SK-N-SH (cell line): ENCODE data around the gene IGF2R. TPM values are rescaled to one million over a fixed set of nuclear protein-coding genes. Genes with fewer than 3 reads are reported as not detected.
"Not testable (repeated sequence)": the region's sequence is repeated elsewhere in the genome, so short reads cannot be mapped to it uniquely, and the experiment has no call there.

Experiments used
- CTCF ChIA-PET: fragments of 300-600, 350-600 bp; formaldehyde crosslinking; extraction: SDS; loops from one replicate; lab custom pipeline; 2021; lab: Yijun Ruan, JAX
- POLR2A ChIA-PET: fragments of 350-600 bp; sonication (Branson Sonifier 250); formaldehyde crosslinking; extraction: SDS; loops from one replicate; lab custom pipeline; 2020; ENCODE audit warnings: antibody characterized with exemption, inconsistent platforms; lab: Yijun Ruan, JAX
- DNase-seq: peaks from one replicate; pipeline ENCODE4 v3.0.0; 2012
- H2AFZ ChIP-seq: fragments of 200-600 bp; sonication (generic); 2 replicates; pipeline ENCODE4 v1.8.1; 2016; ENCODE audit warnings: antibody characterized with exemption, mild to moderate bottlenecking, low read depth
- H3F3A ChIP-seq: fragments of 200-600 bp; sonication (generic); replicated peaks from 2 replicates; pipeline ENCODE3; 2016; ENCODE audit warnings: antibody characterized with exemption, mild to moderate bottlenecking; ENCODE audit not compliant: insufficient read depth
- H3K27ac ChIP-seq, 2 experiments: fragments of 200-500 bp in 1 of 2; fragments of 200-600 bp in 1 of 2; sonication (Bioruptor generic) in 1 of 2; sonication (generic), shearing (Covaris generic) in 1 of 2; 2 replicates each; pipeline versions ENCODE4 v1.5.1 to v1.6.1; 2014 to 2016; ENCODE audit warnings: low read depth in 2 of 2, inconsistent platforms in 1 of 2, low read length in 1 of 2, mild to moderate bottlenecking in 1 of 2, mixed read lengths in 1 of 2
- H3K27me3 ChIP-seq: fragments of 200-600 bp; sonication (generic), shearing (Covaris generic); 2 replicates; pipeline ENCODE4 v1.6.1; 2016; ENCODE audit warnings: mixed run types; ENCODE audit not compliant: insufficient read depth
- H3K36me3 ChIP-seq, 2 experiments: fragments of 200-500 bp in 1 of 2; fragments of 200-600 bp in 1 of 2; sonication (Bioruptor generic) in 1 of 2; sonication (generic) in 1 of 2; replicated peaks in 1 of 2; 2 replicates each; pipeline versions ENCODE3 to v1.5.1; 2014 to 2016; ENCODE audit warnings: low read length in 1 of 2, mild to moderate bottlenecking in 1 of 2; ENCODE audit not compliant: insufficient read depth in 2 of 2, control insufficient read depth in 1 of 2
- H3K4me1 ChIP-seq, 2 experiments: fragments of 200-500 bp in 1 of 2; fragments of 200-600 bp in 1 of 2; sonication (Bioruptor generic) in 1 of 2; sonication (generic), shearing (Covaris generic) in 1 of 2; 2 replicates each; pipeline versions ENCODE4 v1.5.1 to v1.6.1; 2014 to 2016; ENCODE audit warnings: low read depth in 1 of 2, low read length in 1 of 2, mixed run types in 1 of 2; ENCODE audit not compliant: insufficient read depth in 2 of 2, control insufficient read depth in 1 of 2
- H3K4me2 ChIP-seq: fragments of 200-600 bp; sonication (generic), shearing (Covaris generic); 2 replicates; pipeline ENCODE4 v1.6.1; 2017; ENCODE audit warnings: mixed run types
- H3K4me3 ChIP-seq, 2 experiments: fragments of 200-500 bp in 1 of 2; fragments of 200-600 bp in 1 of 2; sonication (Bioruptor generic) in 1 of 2; sonication (generic), shearing (Covaris generic) in 1 of 2; 2 replicates each; pipeline versions ENCODE4 v1.5.1 to v1.8.1; 2014 to 2016; ENCODE audit warnings: low read depth in 2 of 2, inconsistent platforms in 1 of 2, low read length in 1 of 2, mild to moderate bottlenecking in 1 of 2, mixed read lengths in 1 of 2, moderate library complexity in 1 of 2
- H3K79me2 ChIP-seq: fragments of 200-600 bp; sonication (generic); 2 replicates; pipeline ENCODE4 v1.8.1; 2017; ENCODE audit warnings: mild to moderate bottlenecking; ENCODE audit not compliant: insufficient read depth
- H3K9ac ChIP-seq: fragments of 200-600 bp; sonication (generic); 2 replicates; pipeline ENCODE4 v1.6.1; 2017; ENCODE audit warnings: mixed run types
- H3K9me2 ChIP-seq: fragments of 200-600 bp; sonication (generic); 2 replicates; pipeline ENCODE4 v1.6.1; 2017; ENCODE audit warnings: mixed run types
- H3K9me3 ChIP-seq: fragments of 200-600 bp; sonication (generic); 2 replicates; pipeline ENCODE4 v1.6.1; 2017; ENCODE audit warnings: mixed run types, mild to moderate bottlenecking, moderate library complexity
- H4K20me1 ChIP-seq: fragments of 200-600 bp; sonication (generic); 2 replicates; pipeline ENCODE4 v1.6.1; 2017; ENCODE audit warnings: mild to moderate bottlenecking, mixed run types; ENCODE audit not compliant: insufficient read depth
- CTCF ChIP-seq: fragments of 200-600 bp; sonication (generic); IDR thresholded peaks from 2 replicates; pipeline ENCODE4 v1.6.1; 2017; ENCODE audit warnings: antibody characterized with exemption, mild to moderate bottlenecking, moderate library complexity
- EP300 ChIP-seq, 2 experiments: IDR thresholded peaks; 2 replicates each; pipeline versions ENCODE4 v1.4.0 to v1.6.1; 2012; ENCODE audit warnings: borderline replicate concordance in 1 of 2, low read depth in 1 of 2, low read length in 1 of 2
- GABPA ChIP-seq: IDR thresholded peaks from 2 replicates; pipeline ENCODE4 v1.4.0; 2012; ENCODE audit warnings: low read depth, mild to moderate bottlenecking
- IRF3 ChIP-seq: fragments of 150-350 bp; IDR thresholded peaks from 2 replicates; pipeline ENCODE4 v1.6.1; 2016; ENCODE audit warnings: mild to moderate bottlenecking, low read depth, low read length
- RCOR1 ChIP-seq: fragments of 150-350 bp; IDR thresholded peaks from 2 replicates; pipeline ENCODE4 v1.6.1; 2017; ENCODE audit warnings: antibody characterized with exemption, low read length
- RXRA ChIP-seq: IDR thresholded peaks from 2 replicates; pipeline ENCODE4 v1.4.0; 2012; ENCODE audit warnings: low read depth, mild to moderate bottlenecking, borderline replicate concordance
- ZBTB33 ChIP-seq: IDR thresholded peaks from 2 replicates; pipeline ENCODE4 v1.4.0; 2012; ENCODE audit warnings: low read depth, borderline replicate concordance
- WGBS: methylation state at CpG from one replicate; pipeline ENCODE4 v1.1.6; 2017; ENCODE audit warnings: low lambda C conversion rate; 5-methylcytosine and 5-hydroxymethylcytosine counted together
- polyA plus RNA-seq, 3 experiments: library from polyadenylated mRNA; depleted of rRNA; stranded (reverse); fragments of >200 nt; gene quantifications; 2 replicates each; pipeline ENCODE4 v1.2.3, GENCODE V29; 2012

The IGF2R gene
- polyA plus RNA-seq, 1 of the 3 experiments (the other 2 are of a cell fraction): 45.0 TPM

GRCh38 chr6:160132776-160133338 is 164.0 kb downstream of the IGF2R start:
- WGBS: 66% methylated on average over 12 of the region's 12 CpGs
- H4K20me1 ChIP-seq: no peaks in the 10 kb centered on the region
- H3K79me2 ChIP-seq: no peaks in the 10 kb centered on the region
- no peaks in the 10 kb centered on the region for H3K9me2 ChIP-seq
- ChIA-PET POLR2A (no interaction called here), CTCF (no interaction called here)
- no peak overlapping the region for H3K27ac ChIP-seq
- no peak overlapping the region for H3K9ac ChIP-seq
- no peaks in the 10 kb centered on the region for H3K27me3 ChIP-seq
- TF ChIP-seq IRF3 (no peak), CTCF (no peak), EP300 (IDR thresholded peaks at IDR 0.05; ENCODE audit: borderline replicate concordance in 1 of 2, low read depth in 1 of 2, low read length in 1 of 2) (no peak), RXRA (no peak), RCOR1 (no peak)
- no peak overlapping the region for H3K4me3 ChIP-seq
- no peaks in the 10 kb centered on the region for H3K36me3 ChIP-seq
- H3K4me2 ChIP-seq: no peak overlapping the region
- no peaks in the 10 kb centered on the region; a peak in 1 of 4 replicates for H3K4me1 ChIP-seq
- no peaks in the 10 kb centered on the region for H3F3A ChIP-seq
- H2AFZ ChIP-seq: no peak overlapping the region
- H3K9me3 ChIP-seq: no peaks in the 10 kb centered on the region
- no peak for DNase-seq

GRCh38 chr6:160133441-160134336 is 164.8 kb downstream of the IGF2R start:
- CTCF ChIA-PET: interaction anchor here (1.0 kb wide), 1 partner anchor 322 kb away, joined by 4 read pairs; no protein-coding TSS in a partner anchor

GRCh38 chr6:160134337-160134751 is 165.5 kb downstream of the IGF2R start:
- CTCF ChIA-PET: interaction anchor here (1.0 kb wide), 1 partner anchor 321 kb away, joined by 4 read pairs; no protein-coding TSS in a partner anchor
- H4K20me1 ChIP-seq, H3K79me2 ChIP-seq, H3F3A ChIP-seq, H3K4me3 ChIP-seq, POLR2A ChIA-PET, H2AFZ ChIP-seq, H3K27me3 ChIP-seq, DNase-seq, H3K9me3 ChIP-seq, H3K27ac ChIP-seq, H3K36me3 ChIP-seq, H3K9ac ChIP-seq, H3K9me2 ChIP-seq, H3K4me1 ChIP-seq, H3K4me2 ChIP-seq: not testable (repeated sequence)
- 0% methylated on average over 1 of the region's 20 CpGs for WGBS

More at GRCh38 chr6:160133441-160134336, 164.8 kb downstream of the IGF2R start:
- Histone ChIP-seq H3K9ac (no peak overlapping the region), H3K36me3 (no peaks in the 10 kb centered on the region), H3K9me2 (no peaks in the 10 kb centered on the region), H2AFZ (no peak overlapping the region), H3K27ac (no peak overlapping the region), H3K9me3 (no peaks in the 10 kb centered on the region), H3F3A (no peaks in the 10 kb centered on the region), H3K4me3 (no peak overlapping the region), H3K79me2 (no peaks in the 10 kb centered on the region), H3K27me3 (no peaks in the 10 kb centered on the region), H3K4me2 (no peak overlapping the region), H3K4me1 (no peaks in the 10 kb centered on the region; a peak in 1 of 4 replicates), H4K20me1 (no peaks in the 10 kb centered on the region)
- DNase-seq: no peak
- TF ChIP-seq GABPA (no peak), ZBTB33 (no peak)
- POLR2A ChIA-PET: no interaction called here
- 85% methylated on average over 33 of the region's 47 CpGs for WGBS
